ENCODE measurements around the gene TRAPPC2B. TPM values are rescaled to one million over a fixed set of nuclear protein-coding genes. Genes with fewer than 3 reads are reported as not detected.

Gene TRAPPC2B
- total and polyA plus RNA-seq, 2 of the 13 experiments (the other 11 are each of a cell fraction or from before 2014, with no cell fraction given), result 13.3 to 17.7 TPM

GRCh38 chr19:57320180-57321084 is 42.9 kb upstream of the TRAPPC2B start, which contains the start of gene ZNF543 (continued):
- peak; percentile 97 for TF ChIP-seq SP2 (CRISPR knock-in tag; IDR thresholded peaks at IDR 0.05)
- no peak for TF ChIP-seq ZBTB7A (CRISPR knock-in tag; IDR thresholded peaks at IDR 0.05)
- TF ChIP-seq ZNF343 (CRISPR knock-in tag; IDR thresholded peaks at IDR 0.05), result no peak
- 0 out of 2 replicates have a peak, but pooled peaks have one; percentile 2 for TF ChIP-seq ZNF121 (CRISPR knock-in tag; IDR thresholded peaks at IDR 0.05)
- TF ChIP-seq ZNF678 (CRISPR knock-in tag; IDR thresholded peaks at IDR 0.05), result no peak
- no peak for TF ChIP-seq SAFB2 (CRISPR knock-in tag; IDR thresholded peaks at IDR 0.05; ENCODE audit: borderline replicate concordance, low read depth)
- TF ChIP-seq AHDC1 (CRISPR knock-in tag; IDR thresholded peaks at IDR 0.05; ENCODE audit: borderline replicate concordance), result peak; percentile 50
- TF ChIP-seq BATF2 (CRISPR knock-in tag; IDR thresholded peaks at IDR 0.05), result no peak
- TF ChIP-seq PRDM10 (CRISPR knock-in tag; IDR thresholded peaks at IDR 0.05; ENCODE audit: low read depth), result peak; percentile 72
- no peak for TF ChIP-seq ZXDC (CRISPR knock-in tag; IDR thresholded peaks at IDR 0.05)
- no peak for TF ChIP-seq ESRRA (CRISPR knock-in tag; IDR thresholded peaks at IDR 0.05; ENCODE audit: low read depth)
- no peak for TF ChIP-seq SCMH1 (CRISPR knock-in tag; IDR thresholded peaks at IDR 0.05; ENCODE audit: borderline replicate concordance)
- no peak for TF ChIP-seq PRPF4 (IDR thresholded peaks at IDR 0.05; ENCODE audit: low read depth, low read length, poor library complexity, severe bottlenecking)
- no peak for TF ChIP-seq ZNF749 (CRISPR knock-in tag; IDR thresholded peaks at IDR 0.05; ENCODE audit: borderline replicate concordance)
- TF ChIP-seq FOXO1 (CRISPR knock-in tag; IDR thresholded peaks at IDR 0.05), result no peak
